GM23338 (cell line): ENCODE results near the gene EID2.

ENCODE experiments used
- CREB1 ChIP-seq: fragments of 250-450 bp; sonication (Bioruptor Pico); IDR thresholded peaks from 2 replicates; pipeline ENCODE4 v1.5.0; 2020; ENCODE audit warnings: low read depth, mild to moderate bottlenecking, moderate library complexity
- CTCF ChIP-seq, 2 experiments: fragments of 200-600 bp in 1 of 2; sonication (generic) in 1 of 2; conservative IDR thresholded peaks; 2 replicates each; pipeline versions ENCODE4 v1.5.1 to v1.6.1; 2016 to 2017; ENCODE audit warnings: antibody characterized with exemption in 2 of 2, low read depth in 2 of 2, mild to moderate bottlenecking in 2 of 2, moderate library complexity in 1 of 2
- EZH2phosphoT487 ChIP-seq: fragments of 200-600 bp; sonication (generic); IDR thresholded peaks from one replicate; pipeline ENCODE4 v1.8.1; 2018; ENCODE audit warnings: antibody characterized with exemption; ENCODE audit not compliant: unreplicated experiment
- JUNB ChIP-seq: IDR thresholded peaks from one replicate; pipeline ENCODE4 v1.6.1; 2016; ENCODE audit warnings: antibody characterized with exemption; ENCODE audit not compliant: unreplicated experiment

GRCh38 chr19:39553082-39553652, 13.2 kb upstream of the EID2 start:
- no peak for TF ChIP-seq CTCF (conservative IDR thresholded peaks at IDR 0.05; ENCODE audit: low read depth in 2 of 2)
- no peak for TF ChIP-seq EZH2phosphoT487
- no peak for TF ChIP-seq CREB1
- no peak for TF ChIP-seq JUNB
